ENCODE data around the gene CALML4. TPM values are rescaled to one million over a fixed set of nuclear protein-coding genes. Genes with fewer than 3 reads are reported as not detected.

Gene CALML4
- total and polyA plus RNA-seq, 2 experiments from 2014 or later = 13.4 to 16.2 TPM

GRCh38 chr15:68149059-68149458, 56.1 kb downstream of the CALML4 start:
- DNase-seq (ENCODE audit: low spot score) (peak; percentile 27), ATAC-seq (no peak; the same call in 2 of the 3 replicates)
- no peak overlapping the region for H3K27ac ChIP-seq (ENCODE audit: low read depth)
- H3K36me3 Mint-ChIP-seq (ENCODE audit: low read depth) = peaks cover 9% of the 10 kb centered on the region; the same call in 1 of the 3 replicates
- peak overlapping the region; percentile 8; the same call in 1 of the 2 replicates for H3K27ac Mint-ChIP-seq
- no peaks in the 10 kb centered on the region for H3K9me2 ChIP-seq (ENCODE audit: insufficient read depth)
- H3K9me3 Mint-ChIP-seq = no peaks in the 10 kb centered on the region
- no peak overlapping the region for H3K4me3 ChIP-seq
- H3K4me2 ChIP-seq = no peak overlapping the region
- H3K27me3 ChIP-seq (ENCODE audit: insufficient read depth) = no peaks in the 10 kb centered on the region
- H3K4me3 Mint-ChIP-seq = no peak overlapping the region
- no peak overlapping the region for H2AFZ ChIP-seq
- no peaks in the 10 kb centered on the region; the same call in 1 of the 2 replicates for H3K79me2 ChIP-seq (replicated peaks; ENCODE audit: insufficient read depth)
- TF ChIP-seq, protein P1, sequence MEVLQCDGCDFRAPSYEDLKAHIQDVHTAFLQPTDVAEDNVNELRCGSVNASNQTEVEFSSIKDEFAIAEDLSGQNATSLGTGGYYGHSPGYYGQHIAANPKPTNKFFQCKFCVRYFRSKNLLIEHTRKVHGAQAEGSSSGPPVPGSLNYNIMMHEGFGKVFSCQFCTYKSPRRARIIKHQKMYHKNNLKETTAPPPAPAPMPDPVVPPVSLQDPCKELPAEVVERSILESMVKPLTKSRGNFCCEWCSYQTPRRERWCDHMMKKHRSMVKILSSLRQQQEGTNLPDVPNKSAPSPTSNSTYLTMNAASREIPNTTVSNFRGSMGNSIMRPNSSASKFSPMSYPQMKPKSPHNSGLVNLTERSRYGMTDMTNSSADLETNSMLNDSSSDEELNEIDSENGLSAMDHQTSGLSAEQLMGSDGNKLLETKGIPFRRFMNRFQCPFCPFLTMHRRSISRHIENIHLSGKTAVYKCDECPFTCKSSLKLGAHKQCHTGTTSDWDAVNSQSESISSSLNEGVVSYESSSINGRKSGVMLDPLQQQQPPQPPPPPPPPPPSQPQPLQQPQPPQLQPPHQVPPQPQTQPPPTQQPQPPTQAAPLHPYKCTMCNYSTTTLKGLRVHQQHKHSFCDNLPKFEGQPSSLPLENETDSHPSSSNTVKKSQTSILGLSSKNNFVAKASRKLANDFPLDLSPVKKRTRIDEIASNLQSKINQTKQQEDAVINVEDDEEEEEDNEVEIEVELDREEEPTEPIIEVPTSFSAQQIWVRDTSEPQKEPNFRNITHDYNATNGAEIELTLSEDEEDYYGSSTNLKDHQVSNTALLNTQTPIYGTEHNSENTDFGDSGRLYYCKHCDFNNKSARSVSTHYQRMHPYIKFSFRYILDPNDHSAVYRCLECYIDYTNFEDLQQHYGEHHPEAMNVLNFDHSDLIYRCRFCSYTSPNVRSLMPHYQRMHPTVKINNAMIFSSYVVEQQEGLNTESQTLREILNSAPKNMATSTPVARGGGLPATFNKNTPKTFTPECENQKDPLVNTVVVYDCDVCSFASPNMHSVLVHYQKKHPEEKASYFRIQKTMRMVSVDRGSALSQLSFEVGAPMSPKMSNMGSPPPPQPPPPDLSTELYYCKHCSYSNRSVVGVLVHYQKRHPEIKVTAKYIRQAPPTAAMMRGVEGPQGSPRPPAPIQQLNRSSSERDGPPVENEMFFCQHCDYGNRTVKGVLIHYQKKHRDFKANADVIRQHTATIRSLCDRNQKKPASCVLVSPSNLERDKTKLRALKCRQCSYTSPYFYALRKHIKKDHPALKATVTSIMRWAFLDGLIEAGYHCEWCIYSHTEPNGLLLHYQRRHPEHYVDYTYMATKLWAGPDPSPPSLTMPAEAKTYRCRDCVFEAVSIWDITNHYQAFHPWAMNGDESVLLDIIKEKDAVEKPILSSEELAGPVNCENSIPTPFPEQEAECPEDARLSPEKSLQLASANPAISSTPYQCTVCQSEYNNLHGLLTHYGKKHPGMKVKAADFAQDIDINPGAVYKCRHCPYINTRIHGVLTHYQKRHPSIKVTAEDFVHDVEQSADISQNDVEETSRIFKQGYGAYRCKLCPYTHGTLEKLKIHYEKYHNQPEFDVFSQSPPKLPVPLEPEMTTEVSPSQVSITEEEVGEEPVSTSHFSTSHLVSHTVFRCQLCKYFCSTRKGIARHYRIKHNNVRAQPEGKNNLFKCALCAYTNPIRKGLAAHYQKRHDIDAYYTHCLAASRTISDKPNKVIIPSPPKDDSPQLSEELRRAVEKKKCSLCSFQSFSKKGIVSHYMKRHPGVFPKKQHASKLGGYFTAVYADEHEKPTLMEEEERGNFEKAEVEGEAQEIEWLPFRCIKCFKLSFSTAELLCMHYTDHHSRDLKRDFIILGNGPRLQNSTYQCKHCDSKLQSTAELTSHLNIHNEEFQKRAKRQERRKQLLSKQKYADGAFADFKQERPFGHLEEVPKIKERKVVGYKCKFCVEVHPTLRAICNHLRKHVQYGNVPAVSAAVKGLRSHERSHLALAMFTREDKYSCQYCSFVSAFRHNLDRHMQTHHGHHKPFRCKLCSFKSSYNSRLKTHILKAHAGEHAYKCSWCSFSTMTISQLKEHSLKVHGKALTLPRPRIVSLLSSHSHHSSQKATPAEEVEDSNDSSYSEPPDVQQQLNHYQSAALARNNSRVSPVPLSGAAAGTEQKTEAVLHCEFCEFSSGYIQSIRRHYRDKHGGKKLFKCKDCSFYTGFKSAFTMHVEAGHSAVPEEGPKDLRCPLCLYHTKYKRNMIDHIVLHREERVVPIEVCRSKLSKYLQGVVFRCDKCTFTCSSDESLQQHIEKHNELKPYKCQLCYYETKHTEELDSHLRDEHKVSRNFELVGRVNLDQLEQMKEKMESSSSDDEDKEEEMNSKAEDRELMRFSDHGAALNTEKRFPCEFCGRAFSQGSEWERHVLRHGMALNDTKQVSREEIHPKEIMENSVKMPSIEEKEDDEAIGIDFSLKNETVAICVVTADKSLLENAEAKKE (CRISPR knock-in tag; IDR thresholded peaks at IDR 0.05) = no peak
- TF ChIP-seq, protein P2, sequence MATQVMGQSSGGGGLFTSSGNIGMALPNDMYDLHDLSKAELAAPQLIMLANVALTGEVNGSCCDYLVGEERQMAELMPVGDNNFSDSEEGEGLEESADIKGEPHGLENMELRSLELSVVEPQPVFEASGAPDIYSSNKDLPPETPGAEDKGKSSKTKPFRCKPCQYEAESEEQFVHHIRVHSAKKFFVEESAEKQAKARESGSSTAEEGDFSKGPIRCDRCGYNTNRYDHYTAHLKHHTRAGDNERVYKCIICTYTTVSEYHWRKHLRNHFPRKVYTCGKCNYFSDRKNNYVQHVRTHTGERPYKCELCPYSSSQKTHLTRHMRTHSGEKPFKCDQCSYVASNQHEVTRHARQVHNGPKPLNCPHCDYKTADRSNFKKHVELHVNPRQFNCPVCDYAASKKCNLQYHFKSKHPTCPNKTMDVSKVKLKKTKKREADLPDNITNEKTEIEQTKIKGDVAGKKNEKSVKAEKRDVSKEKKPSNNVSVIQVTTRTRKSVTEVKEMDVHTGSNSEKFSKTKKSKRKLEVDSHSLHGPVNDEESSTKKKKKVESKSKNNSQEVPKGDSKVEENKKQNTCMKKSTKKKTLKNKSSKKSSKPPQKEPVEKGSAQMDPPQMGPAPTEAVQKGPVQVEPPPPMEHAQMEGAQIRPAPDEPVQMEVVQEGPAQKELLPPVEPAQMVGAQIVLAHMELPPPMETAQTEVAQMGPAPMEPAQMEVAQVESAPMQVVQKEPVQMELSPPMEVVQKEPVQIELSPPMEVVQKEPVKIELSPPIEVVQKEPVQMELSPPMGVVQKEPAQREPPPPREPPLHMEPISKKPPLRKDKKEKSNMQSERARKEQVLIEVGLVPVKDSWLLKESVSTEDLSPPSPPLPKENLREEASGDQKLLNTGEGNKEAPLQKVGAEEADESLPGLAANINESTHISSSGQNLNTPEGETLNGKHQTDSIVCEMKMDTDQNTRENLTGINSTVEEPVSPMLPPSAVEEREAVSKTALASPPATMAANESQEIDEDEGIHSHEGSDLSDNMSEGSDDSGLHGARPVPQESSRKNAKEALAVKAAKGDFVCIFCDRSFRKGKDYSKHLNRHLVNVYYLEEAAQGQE (IDR thresholded peaks at IDR 0.05; ENCODE audit: unreplicated experiment) = no peak
- no peak for TF ChIP-seq NANOG (IDR thresholded peaks at IDR 0.05; ENCODE audit: borderline replicate concordance)
- TF ChIP-seq JUNB (IDR thresholded peaks at IDR 0.05; ENCODE audit: unreplicated experiment) = no peak
- no peak for TF ChIP-seq CREB1 (CRISPR knock-in tag; IDR thresholded peaks at IDR 0.05; ENCODE audit: low read depth)
- TF ChIP-seq EZH2phosphoT487 (IDR thresholded peaks at IDR 0.05; ENCODE audit: unreplicated experiment) = no peak
- no peak for TF ChIP-seq ZNF331 (CRISPR knock-in tag; IDR thresholded peaks at IDR 0.05; ENCODE audit: low read depth)
- no peak for TF ChIP-seq ZNF114 (CRISPR knock-in tag; IDR thresholded peaks at IDR 0.05)
- TF ChIP-seq STAT1 (IDR thresholded peaks at IDR 0.05; ENCODE audit: unreplicated experiment) = no peak
- TF ChIP-seq ETS1 (IDR thresholded peaks at IDR 0.05) = no peak
- no peak for TF ChIP-seq CTCF (conservative IDR thresholded peaks at IDR 0.05; ENCODE audit: low read depth in 2 of 2)
- no peak for TF ChIP-seq EZH2 (IDR thresholded peaks at IDR 0.05; ENCODE audit: low read depth, unreplicated experiment)
- TF ChIP-seq POLR2AphosphoS5 (IDR thresholded peaks at IDR 0.05; ENCODE audit: low read depth) = no peak
- H3K27me3 Mint-ChIP-seq (ENCODE audit: insufficient read depth, low read depth, poor library complexity) = peaks cover 6% of the 10 kb centered on the region
- peaks cover 5% of the 10 kb centered on the region for H3K4me1 Mint-ChIP-seq
- H4K20me1 ChIP-seq (replicated peaks; ENCODE audit: insufficient read depth) = no peaks in the 10 kb centered on the region
- H3K36me3 ChIP-seq (ENCODE audit: insufficient read depth) = no peaks in the 10 kb centered on the region; the same call in 1 of the 2 replicates
- H3F3A ChIP-seq (replicated peaks; ENCODE audit: low read depth) = no peaks in the 10 kb centered on the region
- no peaks in the 10 kb centered on the region for H3K4me1 ChIP-seq (ENCODE audit: insufficient read depth)
